LNCaP clone FGC (cell line): Measurements from ENCODE around the gene CHD6.
A peak's percentile ranks its signal among the peaks of the same experiment; 100 is the strongest.

ENCODE experiments used
- DNase-seq: peaks from one replicate; pipeline ENCODE4 v3.0.0-alpha.2; 2011; ENCODE audit warnings: low read depth
- H3K4me3 ChIP-seq: 2 replicates; pipeline ENCODE4 v1.5.1; 2011; ENCODE audit warnings: mild to moderate bottlenecking, low read depth, low read length, control low read depth
- CTCF ChIP-seq: IDR thresholded peaks from 2 replicates; pipeline ENCODE4 v1.5.1; 2012; ENCODE audit warnings: mild to moderate bottlenecking; ENCODE audit not compliant: control insufficient read depth, insufficient read depth; ENCODE audit errors: extremely low read depth

The CHD6 gene

GRCh38 chr20:41622584-41622983 is 4.4 kb upstream of the CHD6 start:
- no peak for DNase-seq
- no peak overlapping the region for H3K4me3 ChIP-seq
- TF ChIP-seq CTCF = no peak

- TF ChIP-seq CTCF = no peak
- H3K4me3 ChIP-seq = no peak overlapping the region
- DNase-seq = no peak
These were observed 3.8 kb upstream of the CHD6 start for GRCh38 chr20:41621971-41622370.

- TF ChIP-seq CTCF = no peak
- no peak for DNase-seq
- no peak overlapping the region for H3K4me3 ChIP-seq
These were observed 3.2 kb upstream of the CHD6 start for GRCh38 chr20:41621421-41621820.

GRCh38 chr20:41619360-41620100 is 1.4 kb upstream of the CHD6 start:
- H3K4me3 ChIP-seq = no peak overlapping the region; the same call in 1 of the 2 replicates
- no peak for DNase-seq
- TF ChIP-seq CTCF = no peak

GRCh38 chr20:41618807-41619311 is 682 bp upstream of the CHD6 start:
- no peak for DNase-seq
- TF ChIP-seq CTCF = no peak

GRCh38 chr20:41617059-41617901 is 897 bp downstream of the CHD6 start:
- peak overlapping the region; percentile 88 for H3K4me3 ChIP-seq
- no peak for DNase-seq
- TF ChIP-seq CTCF = no peak

More at GRCh38 chr20:41618807-41619311, 682 bp upstream of the CHD6 start:
- peak overlapping the region; percentile 88 for H3K4me3 ChIP-seq
